H54 (cell line): Measurements from ENCODE around the gene RAB40AL.
"Not testable (repeated sequence)": the region's sequence is repeated elsewhere in the genome, so short reads cannot be mapped to it uniquely, and the experiment has no call there.

Experiments used
- DNase-seq: peaks from one replicate; pipeline ENCODE4 v3.0.0; 2011; ENCODE audit warnings: low spot score, mixed read lengths; ENCODE audit not compliant: insufficient read length
- FAIRE-seq: peaks from 3 replicates; lab custom pipeline; 2011; peaks lifted over from hg19 to GRCh38; lab: Jason Lieb, UNC
- POLR2A ChIP-seq: IDR thresholded peaks from 2 replicates; pipeline ENCODE4 v1.6.1; 2011; ENCODE audit warnings: low read depth, mild to moderate bottlenecking, low read length

Gene RAB40AL

DNA sequence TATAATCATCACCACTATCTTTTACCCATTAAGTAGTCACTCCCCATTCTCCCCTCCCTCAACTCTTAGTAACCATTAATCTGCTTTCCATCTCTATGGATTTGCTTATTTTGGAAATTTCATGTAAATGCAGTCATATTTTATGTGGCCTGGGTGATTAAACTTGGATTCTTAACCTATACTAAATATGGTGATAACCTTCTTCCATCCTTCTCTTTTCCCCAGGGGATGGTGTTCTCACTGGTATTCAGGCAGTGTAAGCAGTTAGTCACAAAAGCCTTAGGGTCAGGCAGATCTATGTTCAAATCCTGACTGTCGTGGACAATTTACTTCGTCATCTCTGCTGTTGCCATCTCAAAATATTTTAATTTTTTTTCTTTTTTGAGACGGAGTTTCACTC, 29.6 kb downstream of the RAB40AL start:
- FAIRE-seq (no peak), DNase-seq (no peak)
- TF ChIP-seq POLR2A: no peak

DNA sequence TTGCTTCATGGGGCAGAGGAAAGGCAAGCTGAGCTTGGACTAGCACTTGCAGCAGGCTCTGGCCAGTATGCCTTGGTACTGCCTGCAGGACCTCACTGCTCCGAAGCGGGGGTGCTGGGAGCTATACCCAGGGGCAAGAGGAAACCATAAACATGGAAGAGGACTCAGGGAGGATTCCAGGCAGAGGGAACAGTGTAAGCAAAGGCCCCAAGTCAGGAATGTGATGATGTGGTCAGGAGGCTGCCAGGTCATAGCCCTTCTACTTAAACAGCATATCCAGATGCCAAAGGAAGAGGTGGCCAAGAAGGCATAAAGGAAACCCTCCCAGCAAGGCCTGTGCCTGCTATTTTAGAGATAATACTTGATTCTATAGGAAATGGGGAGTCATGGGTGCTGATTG, 31.1 kb downstream of the RAB40AL start:
- FAIRE-seq (no peak), DNase-seq (no peak)
- TF ChIP-seq POLR2A: no peak

GRCh38 chrX:102971536-102971935, 34.5 kb downstream of the RAB40AL start:
- not testable (repeated sequence) for DNase-seq, FAIRE-seq

DNA sequence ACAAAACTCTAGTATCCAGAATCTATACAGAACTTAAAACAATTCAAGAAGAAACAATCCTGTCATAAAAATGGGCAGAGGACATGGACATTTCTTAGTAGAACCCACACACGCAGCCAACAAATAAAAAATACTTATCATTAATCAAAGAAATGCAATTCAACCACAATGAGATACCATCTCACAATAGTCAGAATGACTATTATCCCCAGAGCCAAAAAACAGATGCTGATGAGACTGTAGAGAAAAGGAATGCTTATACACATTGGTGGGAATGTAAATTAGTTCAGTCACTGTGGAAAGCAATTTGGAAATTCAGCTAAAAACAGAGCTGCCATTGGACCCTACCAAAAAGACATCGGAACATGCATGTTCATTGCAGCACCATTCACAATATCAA, 37.9 kb downstream of the RAB40AL start:
- DNase-seq: no peak
- TF ChIP-seq POLR2A: no peak
- no peak for FAIRE-seq

- no peak for TF ChIP-seq POLR2A
- DNase-seq (no peak), FAIRE-seq (no peak)
Measured at GRCh38 chrX:102976286-102976685, 39.2 kb downstream of the RAB40AL start.

DNA sequence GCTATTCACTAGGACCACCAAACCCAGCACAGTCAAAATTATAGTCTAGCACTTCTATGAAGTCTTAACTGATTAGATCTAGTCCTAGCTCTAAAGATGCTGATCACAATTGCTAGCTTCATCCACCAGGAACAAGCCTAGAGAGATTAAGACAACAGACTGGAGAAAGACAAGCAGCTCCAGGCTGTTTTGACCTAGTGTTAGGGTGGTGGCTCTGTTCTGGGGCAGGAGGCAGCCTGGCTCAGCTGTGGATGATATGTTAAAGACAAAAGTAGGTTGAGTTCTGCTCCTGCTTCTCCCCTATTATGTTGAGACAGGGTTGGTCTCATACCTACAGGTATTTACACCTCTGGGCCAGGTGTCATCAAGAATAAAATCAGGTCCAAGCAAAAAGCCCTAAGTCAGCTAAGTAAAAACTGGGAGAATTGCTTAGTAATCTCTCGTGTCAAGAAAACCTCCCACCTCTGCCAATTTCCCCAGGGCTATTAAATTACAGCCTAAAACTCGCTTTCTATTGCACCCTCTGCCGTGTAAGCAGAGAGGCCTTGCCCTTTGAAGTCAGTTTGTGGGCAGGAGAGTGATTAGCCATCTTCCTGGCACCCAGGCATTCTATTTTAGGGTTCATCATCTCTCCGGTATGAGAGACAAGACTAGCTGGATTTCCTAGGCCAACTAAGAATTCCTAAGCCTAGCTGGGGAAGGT, 39.9 kb downstream of the RAB40AL start:
- FAIRE-seq: no peak
- no peak for DNase-seq
- no peak for TF ChIP-seq POLR2A

- FAIRE-seq: no peak
- no peak for DNase-seq
- TF ChIP-seq POLR2A: no peak
Measured at GRCh38 chrX:102978594-102978993, 41.5 kb downstream of the RAB40AL start.

GRCh38 chrX:102979536-102979935, 42.5 kb downstream of the RAB40AL start:
- DNase-seq (no peak), FAIRE-seq (no peak)
- no peak for TF ChIP-seq POLR2A

DNA sequence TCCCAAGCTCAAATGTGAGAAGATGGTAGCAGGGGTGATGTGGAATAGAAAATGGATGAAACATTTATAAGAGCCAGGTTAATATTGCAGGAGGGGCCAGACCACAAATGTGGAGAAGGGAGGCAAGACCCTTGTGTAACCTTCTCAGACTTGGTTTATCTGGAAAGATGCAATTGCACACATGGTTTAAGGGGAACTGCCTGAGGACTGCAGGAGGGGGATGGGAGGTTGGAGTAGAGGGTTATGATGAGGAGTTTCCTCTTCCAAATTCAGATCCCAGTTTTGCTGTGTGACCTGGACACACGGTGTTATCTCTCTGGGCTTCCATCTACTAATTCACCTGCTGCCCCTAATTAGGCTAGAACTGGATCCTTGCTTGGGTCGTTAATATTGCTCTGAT, 46.1 kb downstream of the RAB40AL start:
- no peak for FAIRE-seq
- no peak for DNase-seq
- no peak for TF ChIP-seq POLR2A

DNA sequence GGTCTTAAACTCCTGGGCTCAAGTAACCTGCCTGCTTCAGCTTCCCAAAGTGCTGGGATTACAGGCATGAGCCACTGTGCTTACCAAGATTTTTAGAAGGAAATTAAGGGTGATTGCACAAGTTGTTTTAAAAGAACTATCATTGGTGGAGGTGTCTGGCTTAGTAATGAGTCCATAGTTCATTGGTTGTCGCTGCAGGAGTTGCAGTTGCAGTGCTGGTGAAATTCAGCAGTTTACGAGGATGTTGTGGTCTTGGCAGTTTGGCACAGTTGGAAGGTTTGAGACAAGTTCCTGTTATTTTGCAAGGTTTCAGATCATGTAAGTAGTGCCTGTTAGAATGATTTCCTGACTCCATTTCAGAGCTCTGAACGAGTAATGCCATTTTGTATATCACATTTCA, 48.1 kb downstream of the RAB40AL start:
- no peak for DNase-seq

More for the DNA sequence above, 48.1 kb downstream of the RAB40AL start:
- TF ChIP-seq POLR2A: no peak
- FAIRE-seq: no peak
